ENCODE results near the gene TBC1D5.

TBC1D5 gene

GRCh38 chr3:17387108-17387507 is 355.3 kb downstream of the TBC1D5 start:
- TF ChIP-seq POLR2AphosphoS5 (IDR thresholded peaks at IDR 0.05; ENCODE audit: borderline replicate concordance, low read depth, low read length) (no peak), FOXP2 (optimal IDR thresholded peaks at IDR 0.05; ENCODE audit: control extremely low read depth, extremely low read length, insufficient read depth) (no peak), EZH2 (IDR thresholded peaks at IDR 0.05) (no peak)
- Histone ChIP-seq H3K27ac (no peak overlapping the region), H3K4me3 (no peak overlapping the region), H3K9me3 (ENCODE audit: low read depth, low read length) (no peaks in the 10 kb centered on the region), H3K36me3 (ENCODE audit: insufficient read depth, low read length) (no peaks in the 10 kb centered on the region), H3K9ac (ENCODE audit: insufficient read length) (no peak overlapping the region)
- no peak for DNase-seq (ENCODE audit: low read depth, low spot score)

DNA sequence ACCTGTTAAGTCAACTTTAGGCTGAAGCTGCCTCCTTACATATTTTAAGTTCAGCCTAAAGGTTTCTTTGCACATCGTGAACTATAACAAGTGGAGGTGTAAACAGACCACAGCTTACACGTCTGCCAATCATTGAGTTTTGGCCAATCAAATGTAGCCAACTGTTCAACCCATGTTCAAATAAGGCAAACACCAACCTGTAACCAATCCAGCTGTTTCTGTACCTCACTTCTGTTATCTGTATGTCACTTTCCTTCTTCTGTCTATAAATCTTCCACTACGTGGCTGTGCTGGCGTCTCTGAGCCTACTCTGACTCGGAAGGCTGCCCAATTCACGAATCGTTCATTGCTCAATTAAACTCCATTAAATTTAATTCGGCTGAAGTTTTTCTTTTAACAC is 356.0 kb downstream of the TBC1D5 start:
- no peak overlapping the region for H3K27ac ChIP-seq
- no peaks in the 10 kb centered on the region for H3K9me3 ChIP-seq (ENCODE audit: low read depth, low read length)
- no peak for TF ChIP-seq FOXP2 (optimal IDR thresholded peaks at IDR 0.05; ENCODE audit: control extremely low read depth, extremely low read length, insufficient read depth)
- TF ChIP-seq EZH2 (IDR thresholded peaks at IDR 0.05) = no peak
- TF ChIP-seq POLR2AphosphoS5 (IDR thresholded peaks at IDR 0.05; ENCODE audit: borderline replicate concordance, low read depth, low read length) = no peak
- no peak overlapping the region for H3K4me3 ChIP-seq
- DNase-seq (ENCODE audit: low read depth, low spot score) = no peak
- H3K9ac ChIP-seq (ENCODE audit: insufficient read length) = no peak overlapping the region
- no peaks in the 10 kb centered on the region for H3K36me3 ChIP-seq (ENCODE audit: insufficient read depth, low read length)

DNA sequence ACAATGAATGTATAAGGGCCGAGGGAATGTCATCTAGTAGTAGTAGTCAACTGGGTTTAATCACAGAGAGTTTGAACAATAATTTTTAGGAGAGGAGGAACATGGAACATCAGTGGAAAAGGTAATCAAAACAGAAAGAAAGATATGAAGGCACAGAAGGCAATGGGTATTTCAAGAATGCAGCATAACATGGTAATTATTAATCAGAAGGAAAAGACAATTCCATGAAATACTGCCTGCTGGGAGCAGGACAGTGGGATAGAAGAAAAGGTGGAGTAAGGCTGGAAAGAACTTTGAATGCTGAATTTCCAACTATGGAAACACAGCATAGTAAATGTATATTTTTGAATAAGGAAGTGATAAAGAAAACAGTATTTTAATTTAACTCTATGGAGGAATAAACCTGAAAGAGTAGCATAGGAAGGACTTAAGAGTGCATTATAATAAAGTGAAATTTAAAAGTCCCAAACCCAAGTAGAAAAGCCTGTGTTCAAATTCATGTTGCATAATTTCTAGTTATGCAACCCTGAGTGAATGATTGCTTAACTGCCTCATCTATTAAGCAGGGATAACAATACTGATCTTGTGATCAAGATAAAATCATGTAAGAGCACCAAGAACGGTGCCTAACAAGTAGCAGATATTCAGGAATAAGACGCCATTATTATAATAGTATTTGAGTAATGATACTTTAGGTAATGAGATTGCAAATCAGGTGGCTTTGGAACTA is 357.7 kb downstream of the TBC1D5 start:
- Histone ChIP-seq H3K27ac (no peak overlapping the region), H3K9me3 (ENCODE audit: low read depth, low read length) (no peaks in the 10 kb centered on the region), H3K4me3 (no peak overlapping the region), H3K36me3 (ENCODE audit: insufficient read depth, low read length) (no peaks in the 10 kb centered on the region), H3K9ac (ENCODE audit: insufficient read length) (no peak overlapping the region)
- DNase-seq (ENCODE audit: low read depth, low spot score) = no peak
- TF ChIP-seq POLR2AphosphoS5 (IDR thresholded peaks at IDR 0.05; ENCODE audit: borderline replicate concordance, low read depth, low read length) = no peak
- no peak for TF ChIP-seq FOXP2 (optimal IDR thresholded peaks at IDR 0.05; ENCODE audit: control extremely low read depth, extremely low read length, insufficient read depth)
- no peak for TF ChIP-seq EZH2 (IDR thresholded peaks at IDR 0.05)

DNA sequence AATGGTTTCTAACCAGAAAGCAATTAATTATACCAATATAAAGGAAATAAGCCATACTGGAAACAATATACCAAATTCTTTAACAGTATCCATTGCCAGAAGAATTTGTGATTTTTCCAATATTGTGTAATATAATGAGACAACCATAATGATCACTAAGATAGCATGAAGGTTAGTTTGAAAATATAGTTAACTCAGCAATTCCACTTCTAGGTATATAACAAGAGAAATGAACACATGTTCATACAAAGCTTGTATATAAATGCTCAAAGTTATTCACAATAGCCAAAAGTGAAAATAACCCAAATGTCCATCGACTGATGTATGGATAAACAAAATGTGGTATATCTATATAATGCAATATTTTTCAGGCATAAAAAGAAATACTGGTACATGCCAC is 369.1 kb downstream of the TBC1D5 start:
- H3K9me3 ChIP-seq (ENCODE audit: low read depth, low read length) = no peaks in the 10 kb centered on the region
- no peaks in the 10 kb centered on the region for H3K36me3 ChIP-seq (ENCODE audit: insufficient read depth, low read length)
- no peak overlapping the region for H3K9ac ChIP-seq (ENCODE audit: insufficient read length)
- H3K27ac ChIP-seq = no peak overlapping the region
- H3K4me3 ChIP-seq = no peak overlapping the region
- no peak for TF ChIP-seq POLR2AphosphoS5 (IDR thresholded peaks at IDR 0.05; ENCODE audit: borderline replicate concordance, low read depth, low read length)
- no peak for TF ChIP-seq EZH2 (IDR thresholded peaks at IDR 0.05)
- no peak for TF ChIP-seq FOXP2 (optimal IDR thresholded peaks at IDR 0.05; ENCODE audit: control extremely low read depth, extremely low read length, insufficient read depth)
- DNase-seq (ENCODE audit: low read depth, low spot score) = no peak

DNA sequence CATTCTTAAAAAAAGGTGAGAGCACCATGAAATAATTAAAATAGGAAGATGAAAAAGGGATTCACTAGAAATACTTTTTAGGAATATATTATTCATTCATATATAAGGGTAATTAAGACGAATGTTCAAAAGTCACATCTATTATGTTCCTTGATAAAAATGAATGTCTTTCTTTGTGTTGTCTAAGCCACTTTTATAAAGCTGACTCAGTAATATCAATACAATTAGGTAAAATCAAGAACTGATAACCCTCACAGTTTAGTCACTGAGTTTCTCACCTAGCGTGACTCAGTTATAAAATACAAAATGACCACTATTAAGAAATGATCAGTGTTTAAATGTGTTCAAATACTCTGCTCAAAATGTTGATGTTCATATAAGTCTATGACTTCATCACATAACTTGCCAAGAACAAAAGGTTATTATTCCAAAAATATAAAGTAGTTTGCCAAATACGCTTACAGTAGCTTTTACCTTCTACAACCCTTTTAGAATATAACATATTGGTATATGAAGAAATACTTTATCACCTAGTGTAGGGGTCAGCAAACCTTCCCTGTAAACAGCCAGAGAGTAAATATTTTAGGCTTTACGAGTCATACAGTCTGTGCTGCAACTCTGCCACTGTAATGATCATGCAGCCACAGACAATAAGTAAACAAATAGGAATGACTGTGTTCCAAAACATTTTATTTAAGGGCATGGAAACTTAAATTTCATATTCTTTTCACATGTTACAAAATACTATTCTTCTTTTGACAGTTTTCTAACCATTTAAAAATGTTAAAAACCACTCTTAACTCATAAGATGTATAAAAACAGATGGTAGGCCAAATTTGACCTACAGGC is 369.8 kb downstream of the TBC1D5 start:
- no peak for DNase-seq (ENCODE audit: low read depth, low spot score)
- Histone ChIP-seq H3K4me3 (no peak overlapping the region), H3K9me3 (ENCODE audit: low read depth, low read length) (no peaks in the 10 kb centered on the region), H3K36me3 (ENCODE audit: insufficient read depth, low read length) (no peaks in the 10 kb centered on the region), H3K9ac (ENCODE audit: insufficient read length) (no peak overlapping the region), H3K27ac (no peak overlapping the region)
- TF ChIP-seq POLR2AphosphoS5 (IDR thresholded peaks at IDR 0.05; ENCODE audit: borderline replicate concordance, low read depth, low read length) (no peak), FOXP2 (optimal IDR thresholded peaks at IDR 0.05; ENCODE audit: control extremely low read depth, extremely low read length, insufficient read depth) (no peak), EZH2 (IDR thresholded peaks at IDR 0.05) (no peak)

GRCh38 chr3:17369973-17370372 is 372.5 kb downstream of the TBC1D5 start:
- Histone ChIP-seq H3K36me3 (ENCODE audit: insufficient read depth, low read length) (no peaks in the 10 kb centered on the region), H3K9me3 (ENCODE audit: low read depth, low read length) (no peaks in the 10 kb centered on the region), H3K4me3 (no peak overlapping the region), H3K9ac (ENCODE audit: insufficient read length) (no peak overlapping the region), H3K27ac (no peak overlapping the region)
- DNase-seq (ENCODE audit: low read depth, low spot score) = no peak
- TF ChIP-seq POLR2AphosphoS5 (IDR thresholded peaks at IDR 0.05; ENCODE audit: borderline replicate concordance, low read depth, low read length) (no peak), FOXP2 (optimal IDR thresholded peaks at IDR 0.05; ENCODE audit: control extremely low read depth, extremely low read length, insufficient read depth) (no peak)

- TF ChIP-seq POLR2AphosphoS5 (IDR thresholded peaks at IDR 0.05; ENCODE audit: borderline replicate concordance, low read depth, low read length) = no peak
- TF ChIP-seq FOXP2 (optimal IDR thresholded peaks at IDR 0.05; ENCODE audit: control extremely low read depth, extremely low read length, insufficient read depth) = no peak
- no peak for TF ChIP-seq EZH2 (IDR thresholded peaks at IDR 0.05)
- no peak overlapping the region for H3K9ac ChIP-seq (ENCODE audit: insufficient read length)
- H3K27ac ChIP-seq = no peak overlapping the region
- no peaks in the 10 kb centered on the region for H3K9me3 ChIP-seq (ENCODE audit: low read depth, low read length)
- no peak overlapping the region for H3K4me3 ChIP-seq
- H3K36me3 ChIP-seq (ENCODE audit: insufficient read depth, low read length) = no peaks in the 10 kb centered on the region
- DNase-seq (ENCODE audit: low read depth, low spot score) = no peak
These were observed 375.3 kb downstream of the TBC1D5 start for GRCh38 chr3:17367171-17367570.

- Histone ChIP-seq H3K36me3 (ENCODE audit: insufficient read depth, low read length) (no peaks in the 10 kb centered on the region), H3K9me3 (ENCODE audit: low read depth, low read length) (no peaks in the 10 kb centered on the region), H3K9ac (ENCODE audit: insufficient read length) (no peak overlapping the region), H3K27ac (no peak overlapping the region), H3K4me3 (no peak overlapping the region)
- TF ChIP-seq EZH2 (IDR thresholded peaks at IDR 0.05) (no peak), POLR2AphosphoS5 (IDR thresholded peaks at IDR 0.05; ENCODE audit: borderline replicate concordance, low read depth, low read length) (no peak), FOXP2 (optimal IDR thresholded peaks at IDR 0.05; ENCODE audit: control extremely low read depth, extremely low read length, insufficient read depth) (no peak)
- DNase-seq (ENCODE audit: low read depth, low spot score) = no peak
These were observed 381.4 kb downstream of the TBC1D5 start for GRCh38 chr3:17360991-17361390.
